Stomach (tissue), 9 donors: Measurements from ENCODE around the gene RPS24. TPM values are rescaled to one million over a fixed set of nuclear protein-coding genes. Genes with fewer than 3 reads are reported as not detected.
A peak's percentile ranks its signal among the peaks of the same experiment; 100 is the strongest.
"Not testable (repeated sequence)": the region's sequence is repeated elsewhere in the genome, so short reads cannot be mapped to it uniquely, and the experiment has no call there.

ENCODE experiments used
- DNase-seq, 2 donors: peaks; one replicate each; pipeline versions ENCODE4 v3.0.0 to v3.0.0-alpha.2; 2013 to 2019
- H3K27ac ChIP-seq, 5 donors: fragments of 200-600 bp in 4 of 5; sonication (generic) in 4 of 5; one replicate each; pipeline ENCODE4 v1.5.1; 2013 to 2019; ENCODE audit warnings: mild to moderate bottlenecking in 1 of 5, moderate library complexity in 1 of 5
- H3K27me3 ChIP-seq, 3 donors: fragments of 200-600 bp; sonication (generic); one replicate each; pipeline ENCODE4 v1.5.1; 2017 to 2019; ENCODE audit warnings: mixed run types in 1 of 3
- H3K36me3 ChIP-seq, 4 donors: fragments of 200-600 bp; sonication (generic); 1 replicate in 3 of 4; 2 replicates in 1 of 4; pipeline ENCODE4 v1.5.1; 2016 to 2019
- H3K4me1 ChIP-seq, 4 donors: fragments of 200-600 bp; sonication (generic); one replicate each; pipeline ENCODE4 v1.5.1; 2016 to 2019
- H3K4me3 ChIP-seq, 4 donors: fragments of 200-600 bp; sonication (generic) in 3 of 4; one replicate each; pipeline ENCODE4 v1.5.1; 2016 to 2019; ENCODE audit warnings: mild to moderate bottlenecking in 1 of 4
- H3K9me3 ChIP-seq, 4 donors: fragments of 200-600 bp; sonication (generic); one replicate each; pipeline ENCODE4 v1.5.1; 2016 to 2019
- EP300 ChIP-seq: sonication (generic); formaldehyde crosslinking; IDR thresholded peaks from one replicate; pipeline ENCODE4 v1.6.1; 2017; ENCODE audit warnings: antibody characterized with exemption
- POLR2A ChIP-seq, 4 donors: fragments of 450-650 bp; IDR thresholded peaks; one replicate each; pipeline ENCODE4 v1.6.1; 2016; ENCODE audit warnings: antibody characterized with exemption in 4 of 4, control low read depth in 2 of 4, mild to moderate bottlenecking in 1 of 4, moderate library complexity in 1 of 4
- POLR2AphosphoS5 ChIP-seq, 3 donors: sonication (generic); formaldehyde crosslinking; IDR thresholded peaks; one replicate each; pipeline ENCODE4 v1.6.1; 2016; ENCODE audit warnings: antibody characterized with exemption in 3 of 3
- WGBS, 5 donors: extraction: QIAGEN DNeasy Blood & Tissue Kit in 3 of 5; methylation state at CpG; one replicate each; pipeline versions ENCODE4 v1.1.5 to v1.1.7; 2013 to 2018; 5-methylcytosine and 5-hydroxymethylcytosine counted together
- intact Hi-C: fragments of 100-400 bp; cut with DNase I; formaldehyde crosslinking; loops from one replicate; pipeline ENCODE4 v1.15.1; 2023; ENCODE audit warnings: low total_unique reads
- polyA plus RNA-seq, 3 donors: library from polyadenylated mRNA; stranded (reverse); fragments of 200-250 nt; gene quantifications; one replicate each; pipeline ENCODE4 v1.2.3, GENCODE V29; 2013
- total RNA-seq, 5 donors: library from RNA; depleted of rRNA; stranded (reverse); fragments of >200 nt; gene quantifications; one replicate each; pipeline versions ENCODE4 v1.1.0 to v1.2.3, GENCODE V29; 2014 to 2016
- TF ChIP-seq, protein P1 (sequence below), 7 experiments: fragments of 450-650 bp in 4 of 7; fragments of 200-600 bp in 3 of 7; sonication (generic) in 3 of 7; IDR thresholded peaks; one replicate each; pipeline ENCODE4 v1.5.1; 2016 to 2019; ENCODE audit warnings: antibody characterized with exemption in 7 of 7, control low read depth in 2 of 7, mild to moderate bottlenecking in 1 of 7
- donor health status: healthy with polysubstance abuse.
- donor health status: Bipolar disorder and iron deficiency.
- donor health status: healthy.

The RPS24 gene
- total and polyA plus RNA-seq, 8 donors, result 936 to 7,888 (median 2,768) TPM

DNA sequence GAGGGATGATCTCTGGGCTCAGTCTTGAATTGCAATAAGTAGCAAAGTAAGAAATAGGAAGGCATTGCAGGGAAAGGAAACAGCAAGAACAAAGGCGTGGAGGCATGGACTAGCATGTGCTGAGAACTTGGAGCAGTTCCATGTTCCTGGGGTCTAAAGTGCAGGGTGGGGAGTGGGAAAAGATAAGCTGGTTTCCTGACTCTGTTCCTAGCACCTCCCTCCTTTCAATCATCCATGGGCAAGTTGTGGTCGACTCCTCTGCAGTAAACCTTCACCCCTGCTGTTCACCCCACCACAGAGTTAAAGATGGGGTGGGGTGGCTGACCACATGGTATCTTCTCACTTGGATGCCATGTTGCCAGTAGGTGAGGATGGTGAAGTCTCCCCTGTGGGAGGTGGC lies 29.6 kb downstream of the RPS24 start:
- 38 to 58% (median 49%) methylated on average over 2 of the region's 2 CpGs for WGBS, 5 donors
- H3K9me3 ChIP-seq, result no peaks in the 10 kb centered on the region
- H3K27ac ChIP-seq, result no peak overlapping the region
- TF ChIP-seq, protein P1, sequence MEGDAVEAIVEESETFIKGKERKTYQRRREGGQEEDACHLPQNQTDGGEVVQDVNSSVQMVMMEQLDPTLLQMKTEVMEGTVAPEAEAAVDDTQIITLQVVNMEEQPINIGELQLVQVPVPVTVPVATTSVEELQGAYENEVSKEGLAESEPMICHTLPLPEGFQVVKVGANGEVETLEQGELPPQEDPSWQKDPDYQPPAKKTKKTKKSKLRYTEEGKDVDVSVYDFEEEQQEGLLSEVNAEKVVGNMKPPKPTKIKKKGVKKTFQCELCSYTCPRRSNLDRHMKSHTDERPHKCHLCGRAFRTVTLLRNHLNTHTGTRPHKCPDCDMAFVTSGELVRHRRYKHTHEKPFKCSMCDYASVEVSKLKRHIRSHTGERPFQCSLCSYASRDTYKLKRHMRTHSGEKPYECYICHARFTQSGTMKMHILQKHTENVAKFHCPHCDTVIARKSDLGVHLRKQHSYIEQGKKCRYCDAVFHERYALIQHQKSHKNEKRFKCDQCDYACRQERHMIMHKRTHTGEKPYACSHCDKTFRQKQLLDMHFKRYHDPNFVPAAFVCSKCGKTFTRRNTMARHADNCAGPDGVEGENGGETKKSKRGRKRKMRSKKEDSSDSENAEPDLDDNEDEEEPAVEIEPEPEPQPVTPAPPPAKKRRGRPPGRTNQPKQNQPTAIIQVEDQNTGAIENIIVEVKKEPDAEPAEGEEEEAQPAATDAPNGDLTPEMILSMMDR (IDR thresholded peaks at IDR 0.05), result no peak
- TF ChIP-seq POLR2A (IDR thresholded peaks at IDR 0.05) (no peak), POLR2AphosphoS5 (IDR thresholded peaks at IDR 0.05) (no peak), EP300 (no peak)
- intact Hi-C loops, result no loop called here
- H3K36me3 ChIP-seq, result no peaks in the 10 kb centered on the region
- H3K27me3 ChIP-seq, result no peaks in the 10 kb centered on the region
- peak in 1 of 2 donors; percentile 29 for DNase-seq
- H3K4me3 ChIP-seq, result no peak overlapping the region
- H3K4me1 ChIP-seq, result no peaks in the 10 kb centered on the region

DNA sequence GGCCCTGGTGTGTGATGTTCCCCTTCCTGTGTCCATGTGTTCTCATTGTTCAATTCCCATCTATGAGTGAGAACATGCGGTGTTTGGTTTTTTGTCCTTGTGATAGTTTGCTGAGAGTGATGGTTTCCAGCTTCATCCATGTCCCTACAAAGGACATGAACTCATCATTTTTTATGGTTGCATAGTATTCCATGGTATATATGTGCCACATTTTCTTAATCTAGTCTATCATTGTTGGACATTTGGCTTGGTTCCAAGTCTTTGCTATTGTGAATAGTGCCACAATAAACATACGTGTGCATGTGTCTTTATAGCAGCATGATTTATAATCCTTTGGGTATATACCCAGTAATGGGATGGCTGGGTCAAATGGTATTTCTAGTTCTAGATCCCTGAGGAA lies 31.3 kb downstream of the RPS24 start:
- H3K36me3 ChIP-seq, intact Hi-C loops, H3K4me3 ChIP-seq, H3K27ac ChIP-seq, DNase-seq, H3K27me3 ChIP-seq, H3K9me3 ChIP-seq, H3K4me1 ChIP-seq: not testable (repeated sequence)
- 71% methylated on average over 1 of the region's 2 CpGs; no CpG with 5 or more reads in 4 of the 5 donors for WGBS, 5 donors

DNA sequence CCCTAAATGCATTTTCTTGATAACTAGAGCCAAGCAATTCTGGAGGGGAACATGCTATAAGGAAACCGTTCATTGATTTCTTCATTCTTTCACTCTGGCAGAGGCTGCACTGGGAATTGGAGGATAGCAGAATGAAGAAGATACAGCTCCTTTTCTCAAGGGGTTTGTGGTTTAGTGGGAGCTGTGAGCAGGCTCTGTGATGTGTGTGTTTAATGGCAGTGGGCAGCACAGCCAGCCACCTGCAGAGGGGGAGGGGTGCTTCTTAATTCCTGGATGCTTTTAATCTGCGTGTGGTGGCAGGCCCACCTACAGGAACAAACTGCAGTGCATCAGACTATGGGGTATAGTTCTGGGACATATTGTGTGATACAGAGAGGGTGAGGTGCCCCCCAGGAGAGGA lies 31.9 kb downstream of the RPS24 start:
- Histone ChIP-seq H3K36me3 (no peaks in the 10 kb centered on the region), H3K4me3 (no peak overlapping the region), H3K4me1 (no peaks in the 10 kb centered on the region), H3K27ac (no peak overlapping the region), H3K9me3 (no peaks in the 10 kb centered on the region), H3K27me3 (no peaks in the 10 kb centered on the region)
- intact Hi-C loops, result no loop called here
- WGBS, 5 donors, result 73 to 80% (median 78%) methylated on average over 2 of the region's 2 CpGs
- TF ChIP-seq EP300, result no peak
- TF ChIP-seq, protein P1 (IDR thresholded peaks at IDR 0.05), result no peak
- TF ChIP-seq POLR2AphosphoS5 (IDR thresholded peaks at IDR 0.05), result no peak
- TF ChIP-seq POLR2A (IDR thresholded peaks at IDR 0.05), result no peak
- DNase-seq, result no peak

DNA sequence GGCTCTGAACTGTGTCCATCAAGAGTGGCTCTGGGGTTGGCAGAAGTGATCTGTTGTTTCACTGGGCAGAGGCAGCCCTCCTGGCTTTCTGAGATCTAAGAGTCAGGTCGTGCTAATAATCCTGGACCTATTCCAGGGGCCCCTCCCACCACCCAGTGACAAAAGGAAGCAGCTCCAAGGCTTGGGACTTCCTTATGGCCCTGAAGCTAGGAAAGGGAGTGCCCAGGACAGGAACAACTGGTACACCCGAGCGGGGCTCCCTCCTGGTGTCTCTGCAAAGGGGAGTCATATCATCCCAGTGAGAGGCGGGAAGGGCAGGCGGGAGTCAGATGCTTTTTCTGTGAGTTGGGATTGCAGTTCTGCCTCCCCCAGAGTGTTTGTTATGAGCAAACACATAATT lies 32.3 kb downstream of the RPS24 start:
- WGBS, 5 donors, result 51 to 70% (median 58%) methylated on average over 5 of the region's 5 CpGs
- Histone ChIP-seq H3K27ac (no peak overlapping the region), H3K4me1 (no peaks in the 10 kb centered on the region), H3K4me3 (no peak overlapping the region), H3K27me3 (no peaks in the 10 kb centered on the region), H3K9me3 (no peaks in the 10 kb centered on the region), H3K36me3 (no peaks in the 10 kb centered on the region)
- TF ChIP-seq EP300, result no peak
- no peak for TF ChIP-seq POLR2AphosphoS5 (IDR thresholded peaks at IDR 0.05)
- no peak for TF ChIP-seq POLR2A (IDR thresholded peaks at IDR 0.05)
- TF ChIP-seq, protein P1 (IDR thresholded peaks at IDR 0.05), result no peak
- intact Hi-C loops, result no loop called here
- peak in 1 of 2 donors; percentile 31 for DNase-seq

DNA sequence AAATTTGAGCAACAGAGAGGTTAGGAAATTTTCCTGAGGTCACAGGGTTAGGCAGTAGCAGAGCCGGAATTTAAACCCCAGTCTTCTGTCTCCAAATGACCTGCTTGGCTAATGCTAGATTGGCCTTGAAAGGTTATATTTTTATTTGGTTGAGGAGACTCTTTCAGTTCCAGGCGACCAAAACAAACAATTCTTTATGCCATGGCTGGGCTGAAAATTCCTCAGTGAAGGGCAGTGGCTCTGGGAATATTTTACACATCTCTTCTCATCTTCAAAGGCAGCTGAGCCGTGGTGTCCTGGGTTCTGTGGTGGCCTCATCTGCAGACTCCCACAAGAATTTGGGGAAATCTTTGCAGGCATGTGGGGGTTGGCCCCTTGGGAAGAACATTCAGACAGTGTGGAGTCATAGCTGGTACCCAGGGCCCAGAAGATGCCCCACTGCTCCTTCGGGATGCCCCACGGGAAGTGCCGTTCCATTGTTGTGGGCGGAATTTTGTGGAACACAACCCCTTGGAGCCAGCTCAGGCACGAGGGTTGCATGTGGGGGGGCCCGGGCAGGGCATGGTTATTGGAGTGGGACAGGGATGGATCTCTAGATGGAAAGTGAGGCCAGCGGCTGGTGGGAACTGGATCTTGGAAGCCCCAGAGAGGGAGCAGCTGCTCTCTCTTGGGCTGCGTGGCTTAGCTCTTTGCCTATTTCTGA lies 33.2 kb downstream of the RPS24 start:
- DNase-seq, result no peak
- WGBS, 5 donors, result 79 to 88% (median 81%) methylated on average over 10 to 11 of the region's 11 CpGs
- H3K36me3 ChIP-seq, result no peaks in the 10 kb centered on the region
- H3K4me1 ChIP-seq, result no peaks in the 10 kb centered on the region
- no peak overlapping the region for H3K4me3 ChIP-seq
- H3K27ac ChIP-seq, result no peak overlapping the region
- no peaks in the 10 kb centered on the region for H3K9me3 ChIP-seq
- no peak for TF ChIP-seq POLR2AphosphoS5 (IDR thresholded peaks at IDR 0.05)
- TF ChIP-seq, protein P1 (IDR thresholded peaks at IDR 0.05), result no peak
- no peak for TF ChIP-seq EP300
- no peak for TF ChIP-seq POLR2A (IDR thresholded peaks at IDR 0.05)
- H3K27me3 ChIP-seq, result no peaks in the 10 kb centered on the region
- intact Hi-C loops, result no loop called here
